Measurements from ENCODE around the gene SOX3. TPM values are rescaled to one million over a fixed set of nuclear protein-coding genes. Genes with fewer than 3 reads are reported as not detected.

The SOX3 gene
- total RNA-seq, 1 donor from 2014 or later = not detected

Other genes with a start within 250 kb of the SOX3 start
- gene LINC00632, start 204.7 kb upstream of the SOX3 start, total RNA-seq = 0.29 and 2.8 TPM in 2 replicates